Neuron (in vitro differentiated cells): ENCODE results near the gene CMTM4.
A peak's percentile ranks its signal among the peaks of the same experiment; 100 is the strongest.

Source experiments
- H2AFZ ChIP-seq: one replicate; pipeline ENCODE4 v1.6.1; 2013; ENCODE audit warnings: low read depth, mild to moderate bottlenecking, inconsistent platforms, low read length, moderate library complexity
- H3K27me3 ChIP-seq: one replicate; pipeline ENCODE4 v1.6.1; 2013; ENCODE audit warnings: low read length; ENCODE audit not compliant: insufficient read depth
- H3K36me3 ChIP-seq: one replicate; pipeline ENCODE4 v1.6.1; 2013; ENCODE audit warnings: low read length; ENCODE audit not compliant: insufficient read depth
- H3K4me1 ChIP-seq: one replicate; pipeline ENCODE4 v1.6.1; 2013; ENCODE audit warnings: low read length; ENCODE audit not compliant: insufficient read depth
- H3K4me3 ChIP-seq: 2 replicates; pipeline ENCODE4 v1.5.1; 2013; ENCODE audit warnings: mild to moderate bottlenecking, low read length, moderate library complexity
- H3K9me3 ChIP-seq: one replicate; pipeline ENCODE4 v1.6.1; 2013; ENCODE audit warnings: low read length

Gene CMTM4

DNA sequence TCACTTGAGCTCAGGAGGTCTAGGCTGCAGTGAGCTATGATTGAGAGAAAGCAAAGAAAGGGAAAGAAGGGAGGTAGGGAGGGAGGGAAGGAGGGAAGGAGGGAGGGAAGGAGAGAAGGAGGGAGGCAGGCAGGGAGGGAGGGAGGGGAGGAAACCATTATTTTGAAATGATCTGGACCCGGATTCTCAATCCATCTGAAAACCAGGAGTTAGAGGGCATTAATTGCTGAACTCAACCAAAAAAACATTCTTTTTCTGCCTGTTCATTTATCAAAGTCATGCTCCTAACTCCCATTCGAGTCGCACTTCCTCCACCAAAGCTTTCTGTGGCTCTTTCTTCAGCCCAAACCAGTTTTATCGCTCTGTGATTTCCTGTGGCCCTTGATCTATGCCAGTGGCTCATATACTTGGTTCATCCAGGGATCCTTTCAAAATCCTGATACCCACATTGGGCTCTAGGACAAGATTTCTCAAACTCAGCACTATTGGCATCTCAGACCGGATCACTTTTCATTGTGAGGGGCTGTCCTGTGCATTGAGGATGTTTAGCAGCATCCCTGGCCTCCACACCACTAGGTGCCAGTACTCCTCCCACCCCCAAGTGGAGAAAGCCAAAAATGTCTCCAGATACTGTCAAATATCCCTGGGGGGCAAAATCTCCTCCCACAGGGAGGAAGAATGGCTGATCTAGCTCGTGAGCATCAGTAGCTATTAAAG is 38.2 kb downstream of the CMTM4 start:
- H3K27me3 ChIP-seq = no peaks in the 10 kb centered on the region
- no peak overlapping the region for H3K4me3 ChIP-seq
- H3K36me3 ChIP-seq = no peaks in the 10 kb centered on the region
- no peak overlapping the region for H2AFZ ChIP-seq
- H3K4me1 ChIP-seq = peaks cover 14% of the 10 kb centered on the region
- H3K9me3 ChIP-seq = no peaks in the 10 kb centered on the region

DNA sequence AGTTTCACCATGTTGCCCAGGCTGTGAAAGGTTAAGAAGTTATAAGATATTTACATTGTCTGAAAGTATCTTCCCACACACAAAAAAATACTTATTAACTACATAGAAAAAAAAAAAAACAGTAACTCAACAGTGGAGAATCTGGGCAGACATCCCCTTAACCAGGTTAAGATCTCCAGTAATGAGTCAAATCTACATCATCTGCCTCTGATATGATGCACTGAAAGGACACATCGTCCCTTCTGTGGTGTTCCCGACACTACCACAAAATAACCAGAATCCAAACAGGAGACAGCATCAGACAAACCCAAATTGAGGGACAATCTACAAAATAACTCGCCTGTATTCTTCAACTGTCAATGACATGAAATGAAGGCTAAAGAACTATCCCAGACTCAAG is 40.0 kb downstream of the CMTM4 start:
- Histone ChIP-seq H2AFZ (no peak overlapping the region), H3K27me3 (no peaks in the 10 kb centered on the region), H3K4me1 (peaks cover 14% of the 10 kb centered on the region), H3K4me3 (no peak overlapping the region), H3K36me3 (no peaks in the 10 kb centered on the region), H3K9me3 (no peaks in the 10 kb centered on the region)

DNA sequence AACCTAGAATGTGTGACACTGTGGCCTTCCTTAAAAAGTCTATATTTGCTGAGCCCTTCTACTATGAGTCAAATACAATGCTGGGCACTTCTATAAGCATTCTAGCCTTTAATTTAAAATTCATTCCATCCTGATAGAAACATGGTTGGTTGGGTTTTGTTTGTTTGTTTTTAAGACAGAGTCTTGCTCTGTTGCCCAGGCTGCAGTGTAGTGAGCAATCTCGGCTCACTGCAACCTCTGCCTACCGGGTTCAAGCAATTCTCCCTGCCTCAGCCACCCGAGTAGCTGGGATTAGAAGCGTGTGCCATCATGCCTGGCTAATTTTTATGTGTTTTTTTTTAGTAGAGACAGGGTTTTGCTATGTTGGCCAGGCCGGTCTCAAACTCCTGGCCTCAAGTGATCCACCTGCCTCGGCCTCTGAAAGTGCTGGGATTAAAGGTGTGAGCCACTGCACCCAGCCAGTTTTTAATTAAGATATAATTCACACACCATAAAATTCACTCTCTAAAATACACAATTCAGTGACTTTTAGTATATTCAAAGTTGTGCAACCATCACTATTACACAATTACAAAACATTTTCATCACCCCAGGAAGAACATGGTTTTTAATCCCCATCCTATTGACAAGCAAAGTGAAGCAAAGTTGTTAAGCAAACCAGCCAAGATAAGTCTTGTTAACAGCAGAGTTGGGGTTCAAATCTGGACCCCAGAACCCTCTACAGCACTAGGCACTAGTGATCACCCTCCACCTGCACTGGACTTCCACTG is 42.8 kb downstream of the CMTM4 start:
- no peaks in the 10 kb centered on the region for H3K27me3 ChIP-seq
- H3K9me3 ChIP-seq = no peaks in the 10 kb centered on the region
- no peaks in the 10 kb centered on the region for H3K36me3 ChIP-seq
- H3K4me3 ChIP-seq = no peak overlapping the region
- peaks cover 8% of the 10 kb centered on the region for H3K4me1 ChIP-seq
- H2AFZ ChIP-seq = no peak overlapping the region

DNA sequence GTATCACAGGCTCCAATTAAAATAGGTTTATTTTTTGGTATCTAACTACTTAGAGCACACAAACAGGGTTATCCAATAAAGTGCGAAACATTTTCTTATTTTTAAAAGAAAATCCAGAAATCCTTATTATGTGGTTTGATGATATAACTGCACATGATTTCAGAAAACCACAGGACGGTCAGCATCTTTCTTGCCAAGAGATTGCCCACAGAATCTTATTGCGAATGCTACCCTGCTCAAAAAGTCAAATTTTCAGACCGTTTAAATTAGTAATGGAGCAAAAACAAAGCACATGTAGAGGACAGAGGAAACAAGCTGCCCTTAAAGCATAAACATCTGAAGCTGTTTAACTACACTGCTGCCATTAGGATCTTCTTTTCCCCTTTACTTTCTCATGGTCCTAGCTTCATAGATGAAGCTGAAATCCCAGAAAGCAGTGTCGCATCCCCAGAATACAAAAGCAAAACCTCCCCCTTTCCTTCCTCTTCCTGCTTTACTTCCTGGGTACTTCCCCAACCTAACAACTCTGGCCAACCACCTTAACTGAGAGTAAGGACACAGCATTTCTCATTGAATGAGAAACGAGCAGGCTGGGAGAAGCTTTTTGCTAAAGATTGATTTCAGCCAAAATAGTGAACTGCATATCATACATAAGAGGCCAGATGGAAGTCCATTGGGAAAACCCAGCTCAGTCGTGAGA is 43.7 kb downstream of the CMTM4 start:
- no peaks in the 10 kb centered on the region for H3K9me3 ChIP-seq
- H3K4me3 ChIP-seq = no peak overlapping the region
- no peak overlapping the region for H2AFZ ChIP-seq
- no peaks in the 10 kb centered on the region for H3K27me3 ChIP-seq
- no peaks in the 10 kb centered on the region for H3K36me3 ChIP-seq
- peaks cover 8% of the 10 kb centered on the region for H3K4me1 ChIP-seq

DNA sequence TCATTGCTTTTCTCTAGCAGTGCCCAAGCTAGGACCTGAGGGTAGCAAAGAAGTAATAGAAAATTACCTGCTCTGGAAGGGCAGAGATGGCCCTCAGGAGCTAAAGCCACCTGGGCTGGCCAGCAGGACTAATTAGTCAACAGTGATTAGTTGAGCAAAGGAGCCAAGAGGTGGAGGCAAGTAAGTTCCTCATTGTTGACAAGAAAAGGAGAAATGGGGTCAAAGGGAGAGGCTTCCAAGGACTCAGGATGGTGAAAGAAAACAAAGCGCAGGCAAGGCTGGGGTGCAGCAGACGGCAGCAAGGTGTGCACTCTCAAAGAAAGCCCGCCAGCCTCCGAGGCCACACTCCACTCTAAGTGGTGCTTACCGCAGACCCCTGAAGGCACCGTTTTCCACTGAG is 44.6 kb downstream of the CMTM4 start:
- Histone ChIP-seq H2AFZ (no peak overlapping the region), H3K4me1 (peaks cover 8% of the 10 kb centered on the region), H3K9me3 (no peaks in the 10 kb centered on the region), H3K27me3 (no peaks in the 10 kb centered on the region), H3K36me3 (no peaks in the 10 kb centered on the region), H3K4me3 (no peak overlapping the region)

DNA sequence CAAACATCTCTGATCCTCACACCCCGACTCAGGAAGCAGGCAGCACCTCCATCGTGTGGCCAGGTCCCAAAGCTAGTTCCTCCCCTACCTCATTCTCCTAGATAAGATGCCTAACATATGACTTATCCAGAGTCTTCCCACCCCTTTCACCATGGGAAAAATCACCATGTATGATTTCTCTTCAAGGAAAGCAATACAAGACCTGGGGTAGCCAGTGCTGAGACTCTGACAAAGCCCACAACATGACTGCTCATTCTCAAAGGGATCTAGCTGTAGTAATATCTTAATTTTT is 45.1 kb downstream of the CMTM4 start:
- H3K27me3 ChIP-seq = no peaks in the 10 kb centered on the region
- H3K4me3 ChIP-seq = peak overlapping the region; percentile 45
- peaks cover 8% of the 10 kb centered on the region for H3K4me1 ChIP-seq
- H2AFZ ChIP-seq = peak overlapping the region; percentile 29
- no peaks in the 10 kb centered on the region for H3K9me3 ChIP-seq
- no peaks in the 10 kb centered on the region for H3K36me3 ChIP-seq

DNA sequence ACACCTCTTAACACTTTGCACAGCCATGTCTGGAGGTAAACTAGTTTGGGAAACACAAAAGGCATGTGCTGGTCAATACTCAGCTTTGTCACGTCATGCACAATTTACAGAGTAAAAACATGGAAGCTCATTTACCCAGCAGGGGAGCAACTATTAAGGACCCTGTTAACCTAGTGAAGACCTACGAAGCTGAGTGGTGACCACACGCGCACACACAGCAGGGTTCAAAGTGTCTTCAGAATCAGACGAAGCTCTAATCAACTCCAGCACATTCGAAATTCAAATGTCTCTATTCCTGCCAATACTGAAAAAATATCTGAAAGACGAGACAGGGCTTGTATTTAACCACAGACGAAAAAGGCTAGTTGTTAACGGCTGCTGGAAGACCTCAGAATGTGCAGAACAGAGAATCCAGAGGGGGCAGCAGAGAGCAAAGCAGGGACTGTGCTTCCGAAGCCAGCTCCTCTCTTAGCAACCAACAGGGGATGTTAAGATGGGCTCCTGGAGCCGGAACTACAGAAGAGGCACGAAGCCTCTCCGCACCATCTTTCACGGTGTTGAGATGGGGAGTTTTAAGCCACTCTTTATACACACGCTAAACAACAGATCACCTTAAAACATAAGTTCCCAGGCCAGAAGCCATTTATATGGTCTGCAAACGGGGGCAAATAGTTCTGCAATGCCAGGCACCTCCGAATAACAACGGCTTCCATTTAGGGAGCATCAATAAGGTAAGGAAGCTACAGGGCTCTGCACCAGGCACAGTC is 45.7 kb downstream of the CMTM4 start:
- no peaks in the 10 kb centered on the region for H3K9me3 ChIP-seq
- H2AFZ ChIP-seq = peak overlapping the region; percentile 29
- H3K36me3 ChIP-seq = no peaks in the 10 kb centered on the region
- no peaks in the 10 kb centered on the region for H3K27me3 ChIP-seq
- H3K4me1 ChIP-seq = peaks cover 8% of the 10 kb centered on the region
- peak overlapping the region; percentile 45 for H3K4me3 ChIP-seq

DNA sequence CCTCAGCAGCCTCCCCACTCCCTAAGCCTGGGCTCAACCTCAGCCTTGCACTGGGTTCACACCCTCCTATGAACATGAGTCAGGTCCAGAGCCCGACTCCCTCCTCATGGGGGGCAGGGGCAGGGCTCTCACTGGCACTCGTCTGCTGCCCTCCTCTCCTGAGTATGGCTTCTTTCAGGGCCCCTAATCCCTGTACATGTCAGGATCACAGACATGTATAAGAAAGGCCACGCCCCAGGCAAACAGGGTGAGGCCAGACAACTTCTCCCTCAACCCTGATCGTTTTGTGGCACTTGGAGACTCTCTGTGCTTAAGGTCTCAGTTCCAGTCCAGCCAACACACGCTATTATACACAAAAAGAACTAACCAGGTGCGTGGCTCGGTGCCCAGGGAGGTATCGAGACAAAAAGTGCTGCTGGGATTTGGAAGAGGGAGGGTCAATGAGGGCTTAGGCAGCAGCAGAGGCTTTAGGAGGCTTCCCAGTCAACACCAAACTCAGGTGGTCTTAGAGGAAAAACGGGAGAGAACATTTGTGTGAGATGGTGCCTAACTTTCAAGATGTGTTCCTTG is 46.8 kb downstream of the CMTM4 start:
- peaks cover 8% of the 10 kb centered on the region for H3K4me1 ChIP-seq
- H2AFZ ChIP-seq = no peak overlapping the region
- no peaks in the 10 kb centered on the region for H3K27me3 ChIP-seq
- H3K4me3 ChIP-seq = no peak overlapping the region
- no peaks in the 10 kb centered on the region for H3K36me3 ChIP-seq
- no peaks in the 10 kb centered on the region for H3K9me3 ChIP-seq

DNA sequence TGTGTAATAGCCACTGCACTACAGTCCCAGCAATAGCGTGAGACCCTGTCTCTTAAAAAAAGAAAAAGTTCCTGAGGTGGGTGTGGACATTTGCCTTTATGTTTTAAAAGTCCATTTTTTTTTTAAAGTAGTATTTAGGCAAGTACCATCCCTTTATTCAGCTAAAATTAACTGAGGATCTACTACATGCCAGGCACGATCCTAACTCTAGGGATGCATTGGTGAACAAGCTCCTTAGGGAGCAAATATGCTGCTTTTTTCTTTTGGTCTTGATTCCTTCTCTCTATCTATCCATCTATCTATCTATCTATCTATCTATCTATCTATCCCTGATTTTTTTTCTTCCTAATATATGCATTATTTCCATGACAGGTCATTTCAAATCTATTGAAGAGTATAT is 47.4 kb downstream of the CMTM4 start:
- Histone ChIP-seq H3K36me3 (no peaks in the 10 kb centered on the region), H2AFZ (no peak overlapping the region), H3K9me3 (no peaks in the 10 kb centered on the region), H3K4me3 (no peak overlapping the region), H3K4me1 (peaks cover 8% of the 10 kb centered on the region), H3K27me3 (no peaks in the 10 kb centered on the region)

DNA sequence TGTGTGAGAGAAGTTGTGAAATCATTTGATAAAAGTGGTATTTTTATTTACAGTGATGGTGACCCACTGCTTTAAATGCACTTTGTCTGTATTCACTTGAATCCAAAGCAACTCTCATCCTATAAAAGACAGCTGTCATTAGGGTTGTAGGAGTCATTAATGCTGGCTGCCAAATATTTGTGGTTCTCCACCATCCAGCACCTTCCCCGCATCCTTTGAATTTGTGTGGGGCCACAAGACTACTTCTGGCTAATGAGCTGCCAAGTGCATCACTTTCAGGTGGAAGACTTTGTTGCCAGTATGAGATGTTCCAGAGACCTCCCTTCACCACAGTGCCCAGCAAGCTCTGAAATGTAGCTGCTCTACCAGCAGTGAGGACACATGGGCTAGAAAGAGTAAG is 48.7 kb downstream of the CMTM4 start:
- no peaks in the 10 kb centered on the region for H3K36me3 ChIP-seq
- no peaks in the 10 kb centered on the region for H3K9me3 ChIP-seq
- no peaks in the 10 kb centered on the region for H3K27me3 ChIP-seq
- no peak overlapping the region for H2AFZ ChIP-seq
- no peak overlapping the region for H3K4me3 ChIP-seq
- peaks cover 8% of the 10 kb centered on the region for H3K4me1 ChIP-seq

DNA sequence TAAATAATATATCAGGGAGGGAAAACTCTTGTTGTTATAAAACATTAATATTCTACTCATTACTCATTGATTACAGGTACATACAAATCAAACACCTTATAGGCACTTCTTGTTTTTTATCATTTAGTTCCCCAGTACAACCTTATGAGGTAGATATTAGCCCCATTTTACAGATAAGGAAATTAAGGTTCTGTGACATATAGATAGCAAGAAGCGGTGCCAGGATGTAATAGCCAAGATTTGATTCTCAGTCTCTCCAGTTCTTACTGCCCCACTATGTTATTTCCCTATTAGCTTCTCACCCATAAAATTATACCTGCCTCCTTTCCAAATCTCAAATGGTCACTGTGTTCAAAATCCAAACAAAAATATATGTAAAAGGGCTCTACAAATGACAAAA is 55.2 kb downstream of the CMTM4 start:
- Histone ChIP-seq H3K4me1 (peaks cover 2% of the 10 kb centered on the region), H2AFZ (no peak overlapping the region), H3K27me3 (no peaks in the 10 kb centered on the region), H3K36me3 (no peaks in the 10 kb centered on the region), H3K4me3 (no peak overlapping the region), H3K9me3 (no peaks in the 10 kb centered on the region)

DNA sequence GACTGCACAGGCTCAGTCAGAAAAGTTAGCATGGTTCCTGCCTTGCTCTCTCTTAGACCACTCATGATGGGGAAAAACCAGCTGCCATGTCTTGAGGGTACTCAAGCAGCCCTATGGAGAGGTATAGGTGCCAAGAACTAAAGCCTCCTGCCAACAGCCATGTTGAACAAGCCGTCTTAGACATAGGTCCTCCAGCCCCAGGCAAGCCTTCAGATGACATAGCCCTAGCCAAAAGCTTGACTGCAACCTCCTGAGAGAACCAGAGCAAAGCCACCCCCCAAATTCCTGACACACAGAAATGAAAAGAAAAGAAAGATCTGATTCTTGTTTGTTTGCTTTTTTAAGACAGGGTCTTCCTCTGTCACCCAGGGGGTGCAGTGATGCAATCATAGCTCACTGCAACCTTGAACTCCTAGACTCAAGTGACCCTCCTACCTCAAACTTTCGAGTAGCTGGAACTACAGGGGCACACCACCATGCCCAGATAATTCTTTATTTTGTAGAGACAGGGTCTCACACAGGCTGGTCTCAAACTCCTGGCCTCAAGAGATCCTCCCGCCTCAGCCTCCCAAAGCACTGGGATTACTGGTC is 55.7 kb downstream of the CMTM4 start:
- Histone ChIP-seq H3K36me3 (no peaks in the 10 kb centered on the region), H3K9me3 (no peaks in the 10 kb centered on the region)

More for the DNA sequence above, 55.7 kb downstream of the CMTM4 start:
- Histone ChIP-seq H2AFZ (no peak overlapping the region), H3K4me3 (no peak overlapping the region), H3K4me1 (peaks cover 2% of the 10 kb centered on the region), H3K27me3 (no peaks in the 10 kb centered on the region)
